ENCODE measurements around the gene IZUMO4.

DNA sequence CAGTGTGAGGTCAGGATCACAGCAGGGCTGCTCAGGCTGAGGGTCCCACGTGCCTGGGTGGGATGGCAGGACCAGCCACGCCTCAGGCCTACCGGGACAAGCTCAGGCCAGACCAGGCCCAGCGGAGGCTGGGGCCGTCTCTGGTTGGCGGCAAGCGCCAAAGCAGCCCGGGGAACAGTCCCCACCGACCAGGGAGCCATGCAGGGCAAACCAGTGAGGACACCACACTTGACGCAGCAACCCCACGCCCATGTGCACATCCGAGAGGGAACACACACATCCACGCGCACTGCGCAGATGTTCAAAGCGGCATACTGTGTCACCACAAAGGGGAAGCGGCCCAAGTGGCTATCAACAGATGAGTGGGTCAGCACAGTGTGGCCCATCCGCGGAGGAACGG is 15.2 kb downstream of the IZUMO4 start:
- TF ChIP-seq, protein P1, sequence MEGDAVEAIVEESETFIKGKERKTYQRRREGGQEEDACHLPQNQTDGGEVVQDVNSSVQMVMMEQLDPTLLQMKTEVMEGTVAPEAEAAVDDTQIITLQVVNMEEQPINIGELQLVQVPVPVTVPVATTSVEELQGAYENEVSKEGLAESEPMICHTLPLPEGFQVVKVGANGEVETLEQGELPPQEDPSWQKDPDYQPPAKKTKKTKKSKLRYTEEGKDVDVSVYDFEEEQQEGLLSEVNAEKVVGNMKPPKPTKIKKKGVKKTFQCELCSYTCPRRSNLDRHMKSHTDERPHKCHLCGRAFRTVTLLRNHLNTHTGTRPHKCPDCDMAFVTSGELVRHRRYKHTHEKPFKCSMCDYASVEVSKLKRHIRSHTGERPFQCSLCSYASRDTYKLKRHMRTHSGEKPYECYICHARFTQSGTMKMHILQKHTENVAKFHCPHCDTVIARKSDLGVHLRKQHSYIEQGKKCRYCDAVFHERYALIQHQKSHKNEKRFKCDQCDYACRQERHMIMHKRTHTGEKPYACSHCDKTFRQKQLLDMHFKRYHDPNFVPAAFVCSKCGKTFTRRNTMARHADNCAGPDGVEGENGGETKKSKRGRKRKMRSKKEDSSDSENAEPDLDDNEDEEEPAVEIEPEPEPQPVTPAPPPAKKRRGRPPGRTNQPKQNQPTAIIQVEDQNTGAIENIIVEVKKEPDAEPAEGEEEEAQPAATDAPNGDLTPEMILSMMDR (conservative IDR thresholded peaks at IDR 0.05 in 1 of 2, IDR thresholded peaks at IDR 0.05 in 1 of 2; ENCODE audit: extremely low read depth in 1 of 2, insufficient read depth in 1 of 2, low read depth in 1 of 2, low read length in 2 of 2), result no peak
- no peak for TF ChIP-seq EZH2 (IDR thresholded peaks at IDR 0.05; ENCODE audit: borderline replicate concordance, low read length)
